AG04449 (cell line): Measurements from ENCODE around the gene CHCHD3.

Experiments used
- CTCF ChIA-PET: fragments of 350-600 bp; formaldehyde crosslinking; extraction: SDS; loops from one replicate; lab custom pipeline; 2021; ENCODE audit warnings: antibody characterized with exemption; lab: Yijun Ruan, JAX
- POLR2A ChIA-PET: fragments of 400-600, 350-600 bp; formaldehyde crosslinking; extraction: SDS; loops from one replicate; lab custom pipeline; 2020; ENCODE audit warnings: antibody characterized with exemption, inconsistent platforms; lab: Yijun Ruan, JAX
- DNase-seq: peaks from one replicate; pipeline ENCODE4 v3.0.0-alpha.2; 2010; ENCODE audit warnings: low read depth, low spot score
- H3K4me3 ChIP-seq: 2 replicates; pipeline ENCODE4 v1.5.1; 2011; ENCODE audit warnings: low read depth, mild to moderate bottlenecking, control low read depth, low read length
- TF ChIP-seq, protein P1 (sequence below): IDR thresholded peaks from one replicate; pipeline ENCODE4 v1.5.1; 2011; ENCODE audit warnings: mild to moderate bottlenecking, moderate library complexity, low read length, control low read depth, inconsistent platforms; ENCODE audit not compliant: insufficient read depth; ENCODE audit errors: missing control alignments

Gene CHCHD3

DNA sequence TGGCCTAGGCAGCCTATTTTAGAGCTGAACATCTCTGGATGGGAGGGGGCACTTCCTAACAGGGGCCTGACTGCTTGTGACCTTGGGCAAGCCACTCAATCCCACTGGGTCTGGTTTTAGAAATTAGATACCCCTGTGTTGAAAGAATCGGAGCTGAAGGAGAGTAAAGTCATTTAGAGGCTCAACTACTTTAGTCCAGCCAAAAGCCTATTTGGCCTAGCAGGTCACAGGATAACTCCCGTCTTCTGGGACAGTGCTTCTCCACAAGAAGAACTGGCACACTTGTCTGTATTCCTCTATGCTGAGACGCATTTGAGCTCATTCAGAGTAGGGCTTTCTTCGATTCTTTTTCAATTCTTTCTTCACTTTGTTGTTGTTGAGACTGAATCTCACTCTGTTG lies 224.2 kb downstream of the CHCHD3 start:
- POLR2A ChIA-PET = no interaction called here
- TF ChIP-seq, protein P1, sequence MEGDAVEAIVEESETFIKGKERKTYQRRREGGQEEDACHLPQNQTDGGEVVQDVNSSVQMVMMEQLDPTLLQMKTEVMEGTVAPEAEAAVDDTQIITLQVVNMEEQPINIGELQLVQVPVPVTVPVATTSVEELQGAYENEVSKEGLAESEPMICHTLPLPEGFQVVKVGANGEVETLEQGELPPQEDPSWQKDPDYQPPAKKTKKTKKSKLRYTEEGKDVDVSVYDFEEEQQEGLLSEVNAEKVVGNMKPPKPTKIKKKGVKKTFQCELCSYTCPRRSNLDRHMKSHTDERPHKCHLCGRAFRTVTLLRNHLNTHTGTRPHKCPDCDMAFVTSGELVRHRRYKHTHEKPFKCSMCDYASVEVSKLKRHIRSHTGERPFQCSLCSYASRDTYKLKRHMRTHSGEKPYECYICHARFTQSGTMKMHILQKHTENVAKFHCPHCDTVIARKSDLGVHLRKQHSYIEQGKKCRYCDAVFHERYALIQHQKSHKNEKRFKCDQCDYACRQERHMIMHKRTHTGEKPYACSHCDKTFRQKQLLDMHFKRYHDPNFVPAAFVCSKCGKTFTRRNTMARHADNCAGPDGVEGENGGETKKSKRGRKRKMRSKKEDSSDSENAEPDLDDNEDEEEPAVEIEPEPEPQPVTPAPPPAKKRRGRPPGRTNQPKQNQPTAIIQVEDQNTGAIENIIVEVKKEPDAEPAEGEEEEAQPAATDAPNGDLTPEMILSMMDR = no peak
- H3K4me3 ChIP-seq = no peak overlapping the region
- DNase-seq = no peak
- CTCF ChIA-PET = interaction anchor here (1.0 kb wide), 1 partner anchor 487 kb away, joined by 3 read pairs; no protein-coding TSS in a partner anchor

DNA sequence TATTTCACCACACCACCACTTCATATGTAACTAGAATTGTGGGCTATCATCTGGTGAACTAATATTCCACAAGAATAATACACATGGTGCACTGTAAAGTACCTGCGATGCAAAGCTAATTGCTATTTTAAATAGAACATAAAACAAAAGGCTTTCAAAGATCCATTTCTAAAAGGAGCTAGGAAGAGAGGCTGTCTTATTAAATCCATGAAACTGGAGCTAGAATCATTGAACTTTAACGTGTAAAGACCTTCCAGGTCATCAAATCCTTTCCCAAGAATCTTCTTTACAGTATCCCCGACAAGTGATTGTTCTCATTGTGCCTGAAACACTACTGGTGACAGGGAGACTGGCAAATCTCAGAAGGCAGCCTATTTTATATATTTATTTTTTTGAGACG lies 224.9 kb downstream of the CHCHD3 start:
- DNase-seq = no peak

DNA sequence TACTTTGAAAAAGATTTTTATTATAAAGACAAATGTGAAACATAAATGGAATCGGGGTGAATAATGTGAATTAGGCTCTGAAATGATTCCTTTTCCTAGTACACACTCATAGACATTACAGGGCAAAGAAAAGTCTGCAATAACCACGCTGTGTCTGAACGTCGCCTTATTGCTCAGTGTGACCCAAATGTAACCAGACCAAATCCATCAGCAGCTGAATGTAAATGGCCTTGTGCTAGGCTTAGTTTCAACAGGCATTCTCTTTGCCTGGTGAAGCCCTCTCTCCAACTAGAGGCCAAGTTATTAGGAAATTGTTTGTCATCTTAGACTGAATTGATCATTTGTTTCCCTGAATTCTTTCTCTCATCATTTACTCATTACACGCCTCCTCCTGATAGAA lies 225.5 kb downstream of the CHCHD3 start:
- TF ChIP-seq, protein P1 = no peak
- no peak overlapping the region for H3K4me3 ChIP-seq
- ChIA-PET POLR2A (no interaction called here), CTCF (no interaction called here)
- no peak for DNase-seq

More for the DNA sequence above, 224.9 kb downstream of the CHCHD3 start:
- no peak overlapping the region for H3K4me3 ChIP-seq
- CTCF ChIA-PET = interaction anchor here (1.0 kb wide), 1 partner anchor 487 kb away, joined by 3 read pairs; no protein-coding TSS in a partner anchor
- POLR2A ChIA-PET = no interaction called here
- TF ChIP-seq, protein P1 = no peak

DNA sequence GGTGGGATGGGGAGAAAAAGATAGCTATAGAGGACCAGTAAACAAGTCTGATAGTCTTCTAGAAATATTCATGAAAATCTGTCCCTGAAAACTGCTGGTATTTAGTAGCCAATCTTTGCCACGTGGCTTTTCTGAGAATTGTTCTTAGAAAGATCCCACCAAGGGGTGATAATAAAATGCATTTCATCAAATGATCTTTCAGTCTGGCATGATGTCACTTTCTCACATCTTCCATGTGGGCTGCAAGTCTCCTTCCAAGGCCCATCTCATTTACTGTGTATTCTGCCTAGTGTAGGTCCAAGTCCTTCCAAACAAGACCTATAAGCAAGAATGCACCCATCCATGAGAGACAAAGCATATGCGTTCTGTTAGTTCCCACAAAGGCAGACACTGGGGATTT lies 226.0 kb downstream of the CHCHD3 start:
- CTCF ChIA-PET = no interaction called here
- no peak for DNase-seq
- POLR2A ChIA-PET = no interaction called here
- TF ChIP-seq, protein P1 = no peak
- H3K4me3 ChIP-seq = no peak overlapping the region

DNA sequence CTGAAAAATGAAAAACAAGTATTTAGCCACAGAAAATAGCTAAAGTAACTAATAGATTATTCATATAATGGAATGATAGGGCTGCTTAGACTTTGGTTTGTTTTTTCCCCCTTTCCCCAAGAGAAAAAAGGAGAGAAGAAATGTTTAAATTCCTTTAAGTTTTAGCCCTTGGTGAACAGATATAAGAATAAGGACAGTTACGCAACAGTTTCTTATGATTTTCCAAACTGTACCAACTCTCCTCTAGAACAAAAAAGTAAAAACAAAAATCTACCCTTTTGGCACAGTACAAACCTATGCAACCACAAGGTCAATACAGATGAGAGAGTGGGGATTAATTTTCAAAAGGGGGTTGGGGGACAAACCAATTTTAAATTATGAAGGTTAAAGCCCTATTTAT lies 227.7 kb downstream of the CHCHD3 start:
- H3K4me3 ChIP-seq = no peak overlapping the region
- ChIA-PET CTCF (no interaction called here), POLR2A (no interaction called here)
- TF ChIP-seq, protein P1 = no peak
- no peak for DNase-seq

DNA sequence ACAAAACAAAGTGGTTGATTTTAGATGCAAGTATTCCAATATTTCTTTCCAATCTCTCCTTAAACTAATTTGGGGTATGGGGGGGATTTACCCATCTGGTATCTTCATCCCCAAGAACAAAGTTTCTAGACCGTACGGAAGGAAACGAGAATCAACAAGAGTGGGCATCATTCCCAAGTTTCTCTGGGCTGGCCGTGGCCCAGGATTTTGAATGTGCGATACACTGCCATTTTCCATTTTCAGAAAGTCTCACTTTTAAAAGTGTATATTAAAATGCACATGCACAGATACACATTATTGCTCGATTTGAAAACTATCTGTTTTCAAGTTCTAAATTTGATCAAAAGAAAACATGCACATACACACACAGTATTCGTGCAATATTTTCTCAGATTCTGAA lies 234.5 kb downstream of the CHCHD3 start:
- TF ChIP-seq, protein P1 = no peak

More for the DNA sequence above, 234.5 kb downstream of the CHCHD3 start:
- no peak for DNase-seq
- ChIA-PET CTCF (no interaction called here), POLR2A (no interaction called here)
- H3K4me3 ChIP-seq = no peak overlapping the region
